Skeletal muscle cell (primary cell): ENCODE results near the gene COG1.
A peak's percentile ranks its signal among the peaks of the same experiment; 100 is the strongest.

Experiments used
- DNase-seq: peaks from one replicate; pipeline ENCODE4 v3.0.0-alpha.2; 2010; ENCODE audit warnings: low read depth
- H3K4me3 ChIP-seq: 2 replicates; pipeline ENCODE4 v1.5.1; 2011; ENCODE audit warnings: low read depth, mild to moderate bottlenecking, control low read depth, low read length, moderate library complexity

COG1 gene

GRCh38 chr17:73166731-73167581, 25.9 kb upstream of the COG1 start:
- DNase-seq: no peak
- no peak overlapping the region for H3K4me3 ChIP-seq

GRCh38 chr17:73168667-73169066, 24.2 kb upstream of the COG1 start:
- no peak for DNase-seq
- H3K4me3 ChIP-seq: no peak overlapping the region

GRCh38 chr17:73170324-73170723, 22.5 kb upstream of the COG1 start:
- no peak overlapping the region for H3K4me3 ChIP-seq
- no peak for DNase-seq

- no peak overlapping the region for H3K4me3 ChIP-seq
Measured at GRCh38 chr17:73172252-73172651, 20.6 kb upstream of the COG1 start.

GRCh38 chr17:73174126-73174525, 18.7 kb upstream of the COG1 start:
- DNase-seq: no peak
- H3K4me3 ChIP-seq: no peak overlapping the region

More at GRCh38 chr17:73172252-73172651, 20.6 kb upstream of the COG1 start:
- no peak for DNase-seq

- no peak for DNase-seq
- H3K4me3 ChIP-seq: no peak overlapping the region
Measured at GRCh38 chr17:73175962-73176565, 16.8 kb upstream of the COG1 start.

- DNase-seq: no peak
- no peak overlapping the region for H3K4me3 ChIP-seq
Measured at GRCh38 chr17:73179387-73179786, 13.5 kb upstream of the COG1 start.

GRCh38 chr17:73179878-73180277, 13.0 kb upstream of the COG1 start:
- DNase-seq: no peak

GRCh38 chr17:73182616-73183310, 10.1 kb upstream of the COG1 start:
- H3K4me3 ChIP-seq: no peak overlapping the region
- no peak for DNase-seq

More at GRCh38 chr17:73179878-73180277, 13.0 kb upstream of the COG1 start:
- H3K4me3 ChIP-seq: no peak overlapping the region

GRCh38 chr17:73184136-73184993, 8.5 kb upstream of the COG1 start:
- H3K4me3 ChIP-seq: no peak overlapping the region
- no peak for DNase-seq

- H3K4me3 ChIP-seq: no peak overlapping the region
- no peak for DNase-seq
Measured at GRCh38 chr17:73186283-73187050, 6.4 kb upstream of the COG1 start.

- DNase-seq: no peak
- H3K4me3 ChIP-seq: no peak overlapping the region
Measured at GRCh38 chr17:73187203-73187769, 5.6 kb upstream of the COG1 start.

GRCh38 chr17:73188011-73188410, 4.8 kb upstream of the COG1 start:
- DNase-seq: no peak
- H3K4me3 ChIP-seq: no peak overlapping the region

GRCh38 chr17:73189417-73190099, 3.3 kb upstream of the COG1 start:
- DNase-seq: no peak
- H3K4me3 ChIP-seq: no peak overlapping the region

GRCh38 chr17:73191443-73192205, 1.2 kb upstream of the COG1 start:
- H3K4me3 ChIP-seq: peak overlapping the region; percentile 84
- DNase-seq: no peak

- DNase-seq: no peak
- peak overlapping the region; percentile 84 for H3K4me3 ChIP-seq
Measured at GRCh38 chr17:73192206-73192893, 505 bp upstream of the COG1 start.
